Measurements from ENCODE around the gene DAPK2. TPM values are rescaled to one million over a fixed set of nuclear protein-coding genes. Genes with fewer than 3 reads are reported as not detected.

DAPK2 gene
- total and polyA plus RNA-seq, 2 of the 13 experiments (the other 11 are each of a cell fraction or from before 2014, with no cell fraction given): 0.33 to 0.63 TPM

GRCh38 chr15:63983061-63983711, 63.1 kb downstream of the DAPK2 start:
- no peaks in the 10 kb centered on the region; a peak in 1 of 5 replicates for H3K27me3 ChIP-seq (ENCODE audit: control insufficient read depth in 1 of 2, insufficient read depth in 2 of 2, low read length in 2 of 2)
- CTCF ChIA-PET (ENCODE audit: low intra/inter-chr PET ratio, low total read pairs): no interaction called here
- H3K9me3 ChIP-seq (ENCODE audit: low read length): no peaks in the 10 kb centered on the region
- 75% methylated on average over 16 of the region's 19 CpGs for WGBS (ENCODE audit: low lambda C conversion rate)
- H3K4me3 ChIP-seq (replicated peaks in 1 of 3; ENCODE audit: insufficient read depth in 1 of 3, low read depth in 2 of 3, low read length in 3 of 3): no peak overlapping the region
- no peak for FAIRE-seq
- no peak for DNase-seq (ENCODE audit: low spot score)
- TF ChIP-seq KAT2B (IDR thresholded peaks at IDR 0.05; ENCODE audit: borderline replicate concordance, low read depth, low read length) (no peak), PAXIP1 (CRISPR knock-in tag; conservative IDR thresholded peaks at IDR 0.05) (no peak), NFKBIZ (CRISPR knock-in tag; IDR thresholded peaks at IDR 0.05) (no peak), ZNF549 (CRISPR knock-in tag; IDR thresholded peaks at IDR 0.05) (no peak), TBP (CRISPR knock-in tag; IDR thresholded peaks at IDR 0.05) (no peak)
- no TSS peak for BruUV-seq (replicated peaks)
- no peak overlapping the region for H2AFZ ChIP-seq (ENCODE audit: low read length)
- no peak overlapping the region for H3K27ac ChIP-seq (ENCODE audit: extremely low read length, insufficient read depth, low read length)
- in situ Hi-C loops (cut with HindIII; ENCODE audit: extremely low pct_ligation_motif_present, low pct_unique_long_range_greater_than_20kb) (no loop called here), intact Hi-C loops (cut with micrococcal nuclease; ENCODE audit: unreplicated experiment) (no loop called here)
- peaks cover 12% of the 10 kb centered on the region for H3K4me1 ChIP-seq (ENCODE audit: insufficient read depth, low read length)
- POLR2A ChIA-PET: no interaction called here
- no peaks in the 10 kb centered on the region for H3K79me2 ChIP-seq (ENCODE audit: insufficient read depth, low read length)
- H4K20me1 ChIP-seq (ENCODE audit: insufficient read depth, low read length): no peaks in the 10 kb centered on the region
- H3K36me3 ChIP-seq (replicated peaks in 1 of 2; ENCODE audit: control insufficient read depth in 1 of 2, insufficient read depth in 2 of 2, low read length in 2 of 2): no peaks in the 10 kb centered on the region
- no peak overlapping the region for H3K9ac ChIP-seq (ENCODE audit: insufficient read depth, low read depth, low read length)
- no peak overlapping the region for H3K4me2 ChIP-seq (ENCODE audit: low read depth, low read length)
- ATAC-seq: no peak

Measured in HepG2 (cell line).